ENCODE data around the gene SLC24A4.

SLC24A4 gene

DNA sequence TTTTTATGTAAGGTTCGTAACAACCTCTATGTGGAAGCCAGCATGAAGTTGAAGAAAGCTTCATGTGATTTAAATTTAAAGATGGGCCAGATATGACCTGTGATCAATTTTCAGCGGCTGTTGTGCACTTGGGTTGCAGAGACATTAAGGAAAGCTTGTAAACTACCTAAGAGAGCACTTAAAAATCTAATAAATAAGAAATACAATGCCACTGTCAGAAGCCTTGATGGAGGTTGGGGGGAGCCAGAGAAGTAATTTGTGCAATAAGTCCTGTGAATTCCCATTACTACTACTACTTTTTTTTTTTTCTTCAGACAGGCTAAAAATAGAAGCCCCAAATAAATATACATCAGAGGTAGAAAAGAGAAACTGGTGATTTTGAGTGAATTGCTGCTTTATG lies 30.3 kb upstream of the SLC24A4 start:
- TF ChIP-seq POLR2A (IDR thresholded peaks at IDR 0.05; ENCODE audit: low read depth, low read length) (no peak), TAF1 (IDR thresholded peaks at IDR 0.05; ENCODE audit: borderline replicate concordance, low read depth, low read length) (no peak), POLR2AphosphoS5 (IDR thresholded peaks at IDR 0.05; ENCODE audit: low read depth, low read length) (no peak)
- DNase-seq (ENCODE audit: insufficient read length) (no peak), FAIRE-seq (no peak)

GRCh38 chr14:92294506-92294905 lies 28.5 kb upstream of the SLC24A4 start:
- DNase-seq (ENCODE audit: insufficient read length) (no peak), FAIRE-seq (no peak)
- TF ChIP-seq TAF1 (IDR thresholded peaks at IDR 0.05; ENCODE audit: borderline replicate concordance, low read depth, low read length), result no peak
- TF ChIP-seq POLR2A (IDR thresholded peaks at IDR 0.05; ENCODE audit: low read depth, low read length), result no peak
- TF ChIP-seq POLR2AphosphoS5 (IDR thresholded peaks at IDR 0.05; ENCODE audit: low read depth, low read length), result no peak

- FAIRE-seq (no peak), DNase-seq (ENCODE audit: insufficient read length) (no peak)
- TF ChIP-seq POLR2A (IDR thresholded peaks at IDR 0.05; ENCODE audit: low read depth, low read length) (no peak), TAF1 (IDR thresholded peaks at IDR 0.05; ENCODE audit: borderline replicate concordance, low read depth, low read length) (no peak), POLR2AphosphoS5 (IDR thresholded peaks at IDR 0.05; ENCODE audit: low read depth, low read length) (no peak)
These were observed 25.0 kb upstream of the SLC24A4 start for GRCh38 chr14:92297818-92298595.

GRCh38 chr14:92302481-92302880 lies 20.5 kb upstream of the SLC24A4 start:
- no peak for DNase-seq (ENCODE audit: insufficient read length)
- no peak for FAIRE-seq
- TF ChIP-seq POLR2AphosphoS5 (IDR thresholded peaks at IDR 0.05; ENCODE audit: low read depth, low read length) (no peak), POLR2A (IDR thresholded peaks at IDR 0.05; ENCODE audit: low read depth, low read length) (no peak), TAF1 (IDR thresholded peaks at IDR 0.05; ENCODE audit: borderline replicate concordance, low read depth, low read length) (no peak)

DNA sequence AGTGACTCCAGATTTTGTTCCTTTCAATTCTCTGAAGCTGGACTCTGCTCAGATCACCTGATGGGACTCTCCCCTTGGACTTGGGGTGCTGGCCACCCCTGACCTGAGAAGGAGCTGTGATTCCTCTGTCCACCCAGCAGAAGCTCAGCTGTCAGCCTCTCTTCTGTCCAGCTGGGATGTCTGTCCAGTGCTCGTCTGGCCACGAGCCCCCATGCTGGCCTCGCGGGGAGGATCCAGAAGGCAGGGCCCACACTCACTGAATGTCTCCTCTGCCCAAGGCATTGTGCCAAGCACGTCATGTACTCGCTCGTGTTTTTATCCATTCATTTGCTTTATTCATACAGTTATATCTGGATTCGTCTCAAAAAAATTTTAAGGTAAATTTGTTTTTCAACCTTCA lies 14.2 kb upstream of the SLC24A4 start:
- DNase-seq (ENCODE audit: insufficient read length) (no peak), FAIRE-seq (no peak)
- TF ChIP-seq POLR2AphosphoS5 (IDR thresholded peaks at IDR 0.05; ENCODE audit: low read depth, low read length) (no peak), TAF1 (IDR thresholded peaks at IDR 0.05; ENCODE audit: borderline replicate concordance, low read depth, low read length) (no peak), POLR2A (IDR thresholded peaks at IDR 0.05; ENCODE audit: low read depth, low read length) (no peak)

DNA sequence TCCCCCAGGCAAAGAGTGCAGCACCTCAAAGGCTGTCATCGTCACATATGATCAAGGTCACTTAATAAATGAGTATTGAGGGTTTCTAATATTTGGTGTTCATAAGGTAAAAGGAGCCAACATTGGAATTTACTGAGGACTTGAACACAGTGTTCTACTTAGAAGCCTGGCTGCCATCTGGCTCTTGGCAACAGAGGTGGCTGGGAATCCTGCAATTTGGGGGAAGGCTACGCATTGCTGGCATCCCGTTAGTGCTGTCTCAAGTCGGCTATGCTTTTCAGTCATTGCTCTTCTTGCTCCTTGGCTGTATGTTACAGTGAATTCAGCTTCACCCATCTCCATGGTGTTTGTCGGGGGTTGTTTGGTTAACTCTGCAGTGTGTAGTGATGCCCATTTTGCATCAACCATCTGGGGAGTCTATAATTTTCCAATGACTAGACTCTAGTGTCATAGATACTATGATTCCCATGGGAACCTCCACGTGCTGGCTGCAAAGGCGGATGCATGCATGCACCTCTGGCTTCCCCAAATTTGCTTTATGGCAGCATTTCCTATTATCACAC lies 12.9 kb upstream of the SLC24A4 start:
- no peak for TF ChIP-seq POLR2A (IDR thresholded peaks at IDR 0.05; ENCODE audit: low read depth, low read length)
- no peak for TF ChIP-seq POLR2AphosphoS5 (IDR thresholded peaks at IDR 0.05; ENCODE audit: low read depth, low read length)
- TF ChIP-seq TAF1 (IDR thresholded peaks at IDR 0.05; ENCODE audit: borderline replicate concordance, low read depth, low read length), result no peak
- DNase-seq (ENCODE audit: insufficient read length) (no peak), FAIRE-seq (no peak)

DNA sequence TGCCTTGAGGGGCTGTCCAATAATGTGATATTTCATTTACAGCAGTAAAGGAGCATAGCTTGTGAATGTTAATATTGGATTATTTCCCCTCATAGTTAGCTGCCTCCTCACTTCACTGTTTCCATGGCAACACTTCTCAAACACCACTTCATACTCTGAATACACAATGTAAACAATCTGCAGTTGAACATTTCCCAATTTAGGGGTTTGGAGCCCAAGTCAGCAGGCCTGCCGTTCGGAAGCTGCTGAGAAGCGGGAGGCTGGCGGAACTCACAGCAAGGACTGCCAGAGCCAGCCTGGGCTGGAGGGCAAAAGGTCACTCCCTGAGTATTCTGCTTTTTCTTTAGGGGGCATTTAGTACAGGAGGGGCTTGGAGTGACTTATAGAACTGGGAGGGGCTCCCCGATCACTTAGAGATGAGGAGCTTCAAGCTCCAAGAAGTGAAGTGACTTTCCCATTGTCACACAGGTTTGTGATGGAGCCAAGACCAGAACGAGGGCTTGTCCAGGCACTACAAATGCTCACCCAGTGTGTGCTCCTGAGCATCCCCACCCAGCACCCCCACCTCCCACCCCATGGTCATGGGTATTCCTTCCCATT lies 12.1 kb upstream of the SLC24A4 start:
- TF ChIP-seq POLR2A (IDR thresholded peaks at IDR 0.05; ENCODE audit: low read depth, low read length), result no peak
- TF ChIP-seq TAF1 (IDR thresholded peaks at IDR 0.05; ENCODE audit: borderline replicate concordance, low read depth, low read length), result no peak
- TF ChIP-seq POLR2AphosphoS5 (IDR thresholded peaks at IDR 0.05; ENCODE audit: low read depth, low read length), result no peak
- DNase-seq (ENCODE audit: insufficient read length) (no peak), FAIRE-seq (no peak)

GRCh38 chr14:92314182-92314581 lies 8.8 kb upstream of the SLC24A4 start:
- DNase-seq (ENCODE audit: insufficient read length) (no peak), FAIRE-seq (no peak)
- TF ChIP-seq POLR2AphosphoS5 (IDR thresholded peaks at IDR 0.05; ENCODE audit: low read depth, low read length), result no peak
- no peak for TF ChIP-seq TAF1 (IDR thresholded peaks at IDR 0.05; ENCODE audit: borderline replicate concordance, low read depth, low read length)
- TF ChIP-seq POLR2A (IDR thresholded peaks at IDR 0.05; ENCODE audit: low read depth, low read length), result no peak

GRCh38 chr14:92315050-92315805 lies 7.7 kb upstream of the SLC24A4 start:
- FAIRE-seq, result no peak
- TF ChIP-seq POLR2AphosphoS5 (IDR thresholded peaks at IDR 0.05; ENCODE audit: low read depth, low read length) (no peak), TAF1 (IDR thresholded peaks at IDR 0.05; ENCODE audit: borderline replicate concordance, low read depth, low read length) (no peak), POLR2A (IDR thresholded peaks at IDR 0.05; ENCODE audit: low read depth, low read length) (no peak)
- no peak for DNase-seq (ENCODE audit: insufficient read length)

DNA sequence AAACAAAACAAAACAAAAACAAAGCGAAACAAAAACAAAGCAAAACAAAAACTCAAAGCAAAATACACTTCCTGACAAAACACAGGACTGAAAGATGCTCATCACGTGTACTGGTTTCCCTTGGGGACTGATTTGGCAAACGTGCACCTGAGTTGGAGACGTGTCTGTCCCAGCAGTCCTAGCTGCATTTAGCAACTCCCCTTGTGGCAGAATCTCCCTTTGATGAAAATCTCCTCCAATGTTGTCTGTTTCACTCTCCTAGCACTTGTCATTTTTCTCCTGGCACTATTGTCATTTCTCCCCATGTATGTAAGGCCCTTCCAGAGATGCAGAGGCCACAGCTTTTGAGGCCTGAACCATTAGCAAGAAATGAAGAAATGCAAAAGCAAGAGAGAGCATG lies 6.8 kb upstream of the SLC24A4 start:
- no peak for FAIRE-seq
- TF ChIP-seq TAF1 (IDR thresholded peaks at IDR 0.05; ENCODE audit: borderline replicate concordance, low read depth, low read length), result no peak
- TF ChIP-seq POLR2AphosphoS5 (IDR thresholded peaks at IDR 0.05; ENCODE audit: low read depth, low read length), result no peak
- no peak for TF ChIP-seq POLR2A (IDR thresholded peaks at IDR 0.05; ENCODE audit: low read depth, low read length)
- no peak for DNase-seq (ENCODE audit: insufficient read length)

DNA sequence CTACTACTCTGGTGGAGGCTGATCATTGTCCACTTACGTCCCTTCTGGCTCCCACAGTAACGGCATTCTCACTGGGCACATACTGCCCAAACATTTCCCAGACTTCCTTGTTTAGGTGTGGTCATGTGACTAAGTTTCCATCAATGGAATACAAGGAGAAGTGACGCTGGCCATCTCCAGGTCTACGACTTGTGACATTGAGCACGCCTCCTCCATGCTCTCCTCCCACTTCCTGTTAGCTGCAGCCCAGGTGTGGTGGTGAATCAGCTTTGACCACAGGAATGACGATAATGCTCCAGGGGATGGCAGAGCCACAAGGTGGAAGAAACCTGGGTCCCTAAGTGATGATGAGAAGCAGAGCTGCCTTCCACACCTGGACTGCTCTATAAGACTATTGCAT lies 6.0 kb upstream of the SLC24A4 start:
- TF ChIP-seq POLR2AphosphoS5 (IDR thresholded peaks at IDR 0.05; ENCODE audit: low read depth, low read length) (no peak), TAF1 (IDR thresholded peaks at IDR 0.05; ENCODE audit: borderline replicate concordance, low read depth, low read length) (no peak), POLR2A (IDR thresholded peaks at IDR 0.05; ENCODE audit: low read depth, low read length) (no peak)
- FAIRE-seq (no peak), DNase-seq (ENCODE audit: insufficient read length) (no peak)

All from GM12892 (cell line).